BE2C (cell line): ENCODE results near the gene NBPF15. TPM values are rescaled to one million over a fixed set of nuclear protein-coding genes. Genes with fewer than 3 reads are reported as not detected.
"Not testable (repeated sequence)": the region's sequence is repeated elsewhere in the genome, so short reads cannot be mapped to it uniquely, and the experiment has no call there.

Experiments
- DNase-seq: peaks from one replicate; pipeline ENCODE4 v3.0.0-alpha.2; 2020
- H3K27me3 ChIP-seq: fragments of 250-450 bp; sonication (Bioruptor Pico); 2 replicates; pipeline ENCODE4 v1.5.1; 2020; ENCODE audit warnings: mild to moderate bottlenecking
- H3K36me3 ChIP-seq: fragments of 250-450 bp; sonication (Bioruptor Pico); 2 replicates; pipeline ENCODE4 v1.5.1; 2020; ENCODE audit warnings: mild to moderate bottlenecking
- H3K4me1 ChIP-seq: fragments of 250-450 bp; sonication (Bioruptor Pico); 2 replicates; pipeline ENCODE4 v1.5.1; 2020
- H3K4me3 ChIP-seq: 2 replicates; pipeline ENCODE4 v1.5.1; 2011; ENCODE audit warnings: low read depth, low read length
- H3K9me3 ChIP-seq: fragments of 250-450 bp; sonication (Bioruptor Pico); 2 replicates; pipeline ENCODE4 v1.5.1; 2020
- polyA plus RNA-seq: library from polyadenylated mRNA; unstranded; fragments of >200 nt; gene quantifications from one replicate; pipeline ENCODE4 v1.2.1, GENCODE V29; 2012; ENCODE audit warnings: low read depth, missing spikeins; ENCODE audit not compliant: insufficient read length, insufficient read depth

NBPF15 gene, protein sequence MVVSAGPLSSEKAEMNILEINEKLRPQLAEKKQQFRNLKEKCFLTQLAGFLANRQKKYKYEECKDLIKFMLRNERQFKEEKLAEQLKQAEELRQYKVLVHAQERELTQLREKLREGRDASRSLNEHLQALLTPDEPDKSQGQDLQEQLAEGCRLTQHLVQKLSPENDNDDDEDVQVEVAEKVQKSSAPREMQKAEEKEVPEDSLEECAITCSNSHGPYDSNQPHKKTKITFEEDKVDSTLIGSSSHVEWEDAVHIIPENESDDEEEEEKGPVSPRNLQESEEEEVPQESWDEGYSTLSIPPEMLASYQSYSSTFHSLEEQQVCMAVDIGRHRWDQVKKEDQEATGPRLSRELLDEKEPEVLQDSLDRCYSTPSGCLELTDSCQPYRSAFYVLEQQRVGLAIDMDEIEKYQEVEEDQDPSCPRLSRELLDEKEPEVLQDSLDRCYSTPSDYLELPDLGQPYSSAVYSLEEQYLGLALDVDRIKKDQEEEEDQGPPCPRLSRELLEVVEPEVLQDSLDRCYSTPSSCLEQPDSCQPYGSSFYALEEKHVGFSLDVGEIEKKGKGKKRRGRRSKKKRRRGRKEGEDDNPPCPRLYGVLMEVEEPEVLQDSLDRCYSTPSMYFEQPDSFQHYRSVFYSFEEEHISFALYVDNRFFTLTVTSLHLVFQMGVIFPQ
- polyA plus RNA-seq, result 53.6 TPM

DNA sequence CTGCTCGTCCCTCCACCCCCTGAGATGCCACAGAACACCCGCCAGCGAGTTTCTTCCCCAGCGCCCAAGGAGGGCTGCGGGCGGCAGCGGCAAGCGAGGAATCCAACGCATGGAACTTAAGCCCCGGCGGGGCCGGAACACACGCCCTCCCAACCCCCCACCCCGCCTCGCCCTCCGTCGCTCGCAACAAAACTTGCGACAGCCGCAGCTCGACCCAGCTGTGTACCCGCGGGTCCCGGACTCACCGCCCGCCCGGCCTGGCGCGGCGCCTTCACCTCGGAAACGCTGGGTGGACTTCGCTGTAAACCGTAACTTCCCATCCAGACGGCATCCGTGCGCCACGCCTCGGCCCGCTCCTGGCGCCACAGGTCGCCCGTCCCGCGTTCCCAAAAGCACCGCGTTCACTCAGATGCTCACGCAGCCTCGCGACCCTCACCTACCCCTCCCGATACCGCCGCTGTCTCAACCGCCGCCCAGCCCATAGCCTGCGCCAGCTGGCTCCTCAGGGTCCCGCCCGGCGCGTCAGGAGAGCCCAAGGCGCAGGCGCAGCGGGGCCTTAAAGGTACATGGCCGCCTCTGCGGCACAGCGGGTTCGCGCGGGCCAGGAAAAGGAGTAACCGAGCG is at the start of gene NBPF15:
TSS of gene NBPF15 (minus strand) at position 534 of the 624 bp plus-strand sequence. CDS start 21,666 bp downstream, outside the sequence.
- not testable (repeated sequence) for H3K9me3 ChIP-seq, H3K4me1 ChIP-seq, H3K27me3 ChIP-seq, H3K36me3 ChIP-seq
- H3K4me3 ChIP-seq, result peak within 1 kb of the TSS; percentile 60
- peak; percentile 87 for DNase-seq

DNA sequence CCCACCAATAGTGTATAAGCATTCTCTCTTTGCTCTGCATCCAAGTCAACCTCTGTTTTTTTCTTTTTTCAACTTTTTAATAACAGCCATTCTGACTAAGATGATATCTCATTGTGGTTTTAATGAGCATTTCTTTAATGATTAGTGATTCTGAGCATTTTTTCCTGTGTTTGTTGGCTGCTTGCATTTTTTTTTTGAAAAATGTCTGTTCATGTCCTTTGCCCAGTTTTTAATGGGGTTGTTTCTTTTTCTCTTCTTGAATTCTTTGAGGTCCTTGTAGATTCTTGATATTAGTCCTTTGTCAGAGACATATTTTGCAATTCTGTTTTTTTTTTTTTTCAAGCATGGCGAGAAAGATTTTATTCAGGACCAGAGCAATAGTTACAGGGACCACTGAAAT is 35.0 kb upstream of the NBPF15 start:
- not testable (repeated sequence) for H3K27me3 ChIP-seq, H3K4me3 ChIP-seq, H3K9me3 ChIP-seq, H3K36me3 ChIP-seq, H3K4me1 ChIP-seq, DNase-seq

DNA sequence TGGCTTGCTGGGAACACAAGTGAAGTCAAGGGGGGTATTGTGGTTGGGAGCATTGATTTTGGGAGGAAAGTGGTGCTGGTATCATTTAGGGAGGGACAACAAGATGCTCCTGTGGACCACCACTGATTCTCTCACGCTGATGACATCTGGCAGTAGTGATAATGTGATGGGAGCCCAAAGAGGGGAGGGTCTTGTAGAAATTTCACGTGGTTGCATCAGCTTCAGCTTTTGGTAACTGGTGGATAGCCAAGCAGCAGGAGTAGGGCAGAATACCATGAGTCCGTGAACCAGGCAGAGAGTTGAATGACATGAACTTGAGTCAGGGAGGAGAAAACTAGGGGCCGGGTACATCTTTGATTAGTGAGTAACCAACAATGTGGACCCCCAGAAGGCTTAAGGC is 32.7 kb upstream of the NBPF15 start:
- H3K27me3 ChIP-seq, result not testable (repeated sequence)

DNA sequence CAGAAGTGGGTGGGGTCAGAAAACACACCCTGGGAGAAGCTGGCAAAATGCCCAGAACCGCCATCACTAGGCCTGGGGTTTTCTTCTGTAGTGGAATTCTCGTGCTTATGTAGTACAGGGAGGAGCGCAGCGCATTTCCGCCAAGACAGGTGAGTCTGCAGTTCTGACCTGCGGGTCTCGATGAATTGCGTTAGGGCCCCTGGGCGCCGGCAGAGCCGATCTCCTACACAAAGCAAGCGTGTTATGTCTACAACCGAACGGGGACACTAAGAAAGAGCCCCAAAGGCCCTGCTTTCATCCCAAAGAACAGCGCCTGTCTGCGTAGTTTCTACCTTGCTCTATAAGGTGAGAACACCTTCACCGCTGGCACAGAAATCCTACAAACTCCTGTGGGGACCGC is 28.9 kb upstream of the NBPF15 start:
- not testable (repeated sequence) for DNase-seq, H3K27me3 ChIP-seq, H3K9me3 ChIP-seq, H3K36me3 ChIP-seq, H3K4me1 ChIP-seq
- peak overlapping the region; percentile 23; the same call in 1 of the 2 replicates for H3K4me3 ChIP-seq

More for the DNA sequence above, 32.7 kb upstream of the NBPF15 start:
- H3K36me3 ChIP-seq, H3K4me3 ChIP-seq, H3K4me1 ChIP-seq, H3K9me3 ChIP-seq, DNase-seq: not testable (repeated sequence)

DNA sequence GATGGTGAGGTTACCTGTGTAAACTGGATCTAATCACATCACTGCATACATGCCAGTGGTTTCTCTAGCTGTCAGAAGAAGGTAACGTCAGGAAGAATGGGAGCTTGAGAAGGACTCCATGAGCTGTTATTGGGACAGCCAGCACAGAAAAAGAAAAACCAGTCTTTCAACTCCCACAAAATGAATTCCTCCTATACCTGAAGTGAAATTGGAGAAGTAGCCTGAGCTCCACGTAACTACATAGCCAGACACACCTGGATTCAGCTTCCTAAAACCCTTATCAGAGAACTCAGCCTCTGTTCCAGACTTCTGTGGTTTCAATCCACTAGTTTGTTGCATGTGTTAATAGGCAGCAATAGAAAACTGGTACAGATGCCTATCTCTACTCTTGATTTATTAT is 25.5 kb upstream of the NBPF15 start:
- DNase-seq, H3K4me1 ChIP-seq, H3K9me3 ChIP-seq, H3K36me3 ChIP-seq, H3K4me3 ChIP-seq, H3K27me3 ChIP-seq: not testable (repeated sequence)

DNA sequence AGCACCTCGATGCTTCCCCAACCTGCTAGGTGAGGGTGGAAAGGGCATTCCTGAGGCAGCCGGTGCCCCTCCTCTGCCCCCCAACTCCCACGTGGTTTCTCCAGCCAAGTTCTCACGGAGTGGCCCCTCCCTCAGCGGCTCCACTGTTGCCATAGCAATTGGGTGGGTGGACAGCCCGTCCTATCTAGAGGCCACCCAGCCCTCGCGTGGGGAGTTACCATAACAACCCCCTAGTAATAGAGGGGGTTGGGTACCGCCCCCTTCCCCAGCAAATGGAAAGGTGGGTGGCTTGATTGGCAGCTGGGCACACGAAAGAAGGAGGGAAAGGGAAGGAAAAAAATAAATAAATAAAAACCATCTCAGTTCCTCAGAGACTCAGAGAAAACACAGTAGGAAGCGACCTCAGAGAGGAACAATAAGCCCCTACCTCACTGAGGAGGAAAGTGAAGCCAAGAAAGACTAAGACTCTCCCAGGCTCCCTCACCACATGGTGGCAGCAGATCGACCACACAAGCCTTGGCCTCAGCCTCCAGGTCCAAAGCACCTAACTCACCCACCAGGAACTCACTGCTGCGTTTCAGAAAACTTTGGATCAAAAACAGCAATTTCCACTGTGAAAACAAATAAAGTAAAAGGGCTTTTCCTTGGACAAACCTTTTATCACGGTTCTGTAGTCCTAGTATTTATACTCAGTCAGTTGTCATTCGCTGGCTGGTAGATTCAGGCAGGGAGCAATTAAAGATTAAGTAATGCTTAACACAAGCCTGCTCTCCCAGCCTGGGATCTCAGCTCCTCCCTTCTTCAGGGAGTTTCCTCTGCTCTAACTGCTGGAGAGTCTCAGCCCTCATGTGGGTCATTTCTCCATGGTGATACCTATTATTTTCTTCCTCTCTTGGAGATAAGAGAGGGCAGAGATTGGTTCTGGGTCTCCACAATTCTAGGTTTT is 23.9 kb upstream of the NBPF15 start:
- peak; percentile 15 for DNase-seq
- H3K27me3 ChIP-seq, H3K36me3 ChIP-seq, H3K4me1 ChIP-seq, H3K9me3 ChIP-seq: not testable (repeated sequence)
- 0 out of 2 replicates have a peak overlapping the region, but pooled peaks have one; percentile 19 for H3K4me3 ChIP-seq

DNA sequence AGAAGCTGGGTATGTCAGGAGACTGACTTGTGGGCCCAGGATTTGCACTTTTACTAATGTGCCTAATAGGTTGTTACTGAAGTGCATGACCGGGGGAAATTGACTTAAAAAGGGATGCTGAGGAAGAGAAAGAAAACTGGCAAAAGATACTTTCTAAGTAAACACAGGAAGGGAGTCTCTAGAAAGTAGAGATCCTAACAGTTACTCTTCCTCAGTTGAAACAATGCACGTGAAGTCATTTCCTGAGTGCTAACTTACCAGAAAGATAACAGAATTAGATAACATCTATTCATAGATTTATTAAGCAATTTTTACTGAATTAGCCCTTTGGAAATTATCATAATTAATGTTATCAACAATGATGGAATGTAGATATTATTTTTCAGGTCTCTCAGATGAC is 12.4 kb upstream of the NBPF15 start:
- not testable (repeated sequence) for DNase-seq, H3K36me3 ChIP-seq, H3K4me1 ChIP-seq, H3K4me3 ChIP-seq, H3K27me3 ChIP-seq, H3K9me3 ChIP-seq

DNA sequence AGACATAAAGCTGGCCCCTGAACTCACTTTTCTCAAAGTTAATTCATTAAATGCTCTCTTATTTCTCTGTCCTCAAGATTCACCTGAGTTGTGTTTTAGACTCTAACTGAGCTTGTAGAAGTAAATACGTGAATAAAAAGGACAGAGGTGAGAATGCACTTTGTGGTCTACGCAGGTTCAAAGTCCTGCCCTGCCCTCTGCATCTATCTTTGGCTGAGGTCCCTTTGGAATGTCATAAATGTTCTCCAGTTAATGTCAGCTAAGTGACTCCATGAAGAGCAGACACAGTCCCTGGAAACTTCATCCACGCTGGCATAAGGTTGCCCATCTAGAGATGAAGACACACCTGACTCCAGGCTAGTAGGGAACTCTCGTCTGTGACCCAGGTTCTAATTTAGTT is 10.0 kb upstream of the NBPF15 start:
- H3K36me3 ChIP-seq, H3K4me1 ChIP-seq, H3K4me3 ChIP-seq, DNase-seq, H3K9me3 ChIP-seq, H3K27me3 ChIP-seq: not testable (repeated sequence)

DNA sequence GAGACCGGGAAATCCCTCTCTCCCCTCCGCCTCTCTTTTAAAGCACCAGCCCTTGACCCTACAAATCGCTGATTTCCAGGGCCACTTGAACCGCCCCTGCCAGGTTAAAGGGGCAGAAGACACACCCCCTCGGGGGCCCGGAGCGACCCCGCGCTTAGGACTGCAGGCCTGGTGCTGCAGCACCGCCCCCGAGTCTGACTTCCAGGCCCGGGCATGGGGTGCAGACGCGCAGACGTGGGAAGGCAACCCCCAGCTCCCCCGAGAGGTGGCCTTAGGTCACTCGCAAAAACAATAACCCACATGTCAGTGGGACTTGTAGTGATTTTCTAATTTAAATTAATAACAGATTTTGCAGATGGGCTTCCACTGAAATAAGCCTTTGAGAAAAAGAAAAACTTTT is 309 bp upstream of the NBPF15 start:
- H3K4me3 ChIP-seq, result peak overlapping the region; percentile 60; the same call in 1 of the 2 replicates

DNA sequence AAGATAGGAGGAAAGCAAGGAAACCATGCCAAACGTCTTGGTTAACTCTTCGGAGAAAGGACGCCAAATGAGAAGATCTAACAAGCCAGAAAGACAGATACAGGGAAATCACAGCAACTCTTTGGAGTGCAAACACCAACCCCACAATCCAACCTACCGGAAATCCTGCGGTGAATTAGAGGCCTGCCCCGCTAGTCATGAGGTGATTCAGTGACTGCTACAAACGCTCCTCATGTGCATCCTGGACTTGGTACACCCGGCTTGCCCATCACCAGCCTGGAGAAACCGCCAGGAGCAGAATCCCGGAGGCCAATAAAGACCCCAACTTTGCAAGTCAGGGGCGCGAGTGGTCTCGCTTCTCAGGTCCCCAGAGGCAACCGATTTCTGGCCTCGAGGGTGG is 783 bp downstream of the NBPF15 start:
- DNase-seq, result peak; percentile 17

More for the DNA sequence above, 309 bp upstream of the NBPF15 start:
- H3K27me3 ChIP-seq, DNase-seq, H3K9me3 ChIP-seq, H3K36me3 ChIP-seq, H3K4me1 ChIP-seq: not testable (repeated sequence)

DNA sequence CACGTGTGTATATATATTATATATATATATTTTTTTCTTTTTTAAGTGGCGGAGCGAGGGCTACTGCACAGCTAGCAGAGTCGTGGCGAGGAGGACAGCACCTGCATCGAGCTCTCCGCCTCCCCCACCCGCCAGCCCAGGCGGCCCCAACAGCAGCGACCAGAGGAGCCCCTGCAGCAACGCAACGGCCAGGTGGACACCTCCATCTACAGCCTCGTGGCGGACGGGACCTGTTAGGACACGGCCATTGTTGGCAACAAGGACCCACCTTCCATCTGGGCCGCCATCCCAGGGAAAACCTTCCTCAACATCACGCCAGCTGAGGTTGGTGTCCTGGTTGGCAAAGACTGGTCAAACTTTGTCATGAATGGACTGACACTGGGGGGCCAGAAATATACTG is 19.1 kb downstream of the NBPF15 start:
- not testable (repeated sequence) for DNase-seq, H3K36me3 ChIP-seq, H3K27me3 ChIP-seq

More for the DNA sequence above, 783 bp downstream of the NBPF15 start:
- not testable (repeated sequence) for H3K27me3 ChIP-seq, H3K4me1 ChIP-seq, H3K36me3 ChIP-seq, H3K9me3 ChIP-seq
- H3K4me3 ChIP-seq, result peak overlapping the region; percentile 60

DNA sequence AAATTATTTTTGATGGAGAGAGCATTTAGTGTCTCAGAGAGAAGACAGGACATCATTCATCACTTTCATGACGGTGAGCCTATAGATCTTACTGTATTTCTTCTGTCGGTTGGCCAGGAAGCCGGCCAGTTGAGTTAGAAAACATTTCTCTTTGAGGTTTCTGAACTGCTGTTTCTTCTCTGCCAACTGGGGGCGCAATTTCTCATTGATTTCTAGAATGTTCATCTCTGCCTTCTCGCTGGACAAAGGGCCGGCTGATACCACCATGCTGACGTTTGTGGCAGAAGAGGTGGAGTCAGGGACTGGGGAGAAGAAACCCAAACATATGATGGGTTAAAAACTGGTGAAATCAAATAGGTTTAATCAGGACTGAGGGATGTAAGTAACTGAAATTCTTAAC is 21.7 kb downstream of the NBPF15 start:
- not testable (repeated sequence) for H3K9me3 ChIP-seq, H3K36me3 ChIP-seq, H3K4me1 ChIP-seq, H3K4me3 ChIP-seq, H3K27me3 ChIP-seq
- DNase-seq, result peak; percentile 17

More for the DNA sequence above, 19.1 kb downstream of the NBPF15 start:
- H3K9me3 ChIP-seq, H3K4me3 ChIP-seq, H3K4me1 ChIP-seq: not testable (repeated sequence)

DNA sequence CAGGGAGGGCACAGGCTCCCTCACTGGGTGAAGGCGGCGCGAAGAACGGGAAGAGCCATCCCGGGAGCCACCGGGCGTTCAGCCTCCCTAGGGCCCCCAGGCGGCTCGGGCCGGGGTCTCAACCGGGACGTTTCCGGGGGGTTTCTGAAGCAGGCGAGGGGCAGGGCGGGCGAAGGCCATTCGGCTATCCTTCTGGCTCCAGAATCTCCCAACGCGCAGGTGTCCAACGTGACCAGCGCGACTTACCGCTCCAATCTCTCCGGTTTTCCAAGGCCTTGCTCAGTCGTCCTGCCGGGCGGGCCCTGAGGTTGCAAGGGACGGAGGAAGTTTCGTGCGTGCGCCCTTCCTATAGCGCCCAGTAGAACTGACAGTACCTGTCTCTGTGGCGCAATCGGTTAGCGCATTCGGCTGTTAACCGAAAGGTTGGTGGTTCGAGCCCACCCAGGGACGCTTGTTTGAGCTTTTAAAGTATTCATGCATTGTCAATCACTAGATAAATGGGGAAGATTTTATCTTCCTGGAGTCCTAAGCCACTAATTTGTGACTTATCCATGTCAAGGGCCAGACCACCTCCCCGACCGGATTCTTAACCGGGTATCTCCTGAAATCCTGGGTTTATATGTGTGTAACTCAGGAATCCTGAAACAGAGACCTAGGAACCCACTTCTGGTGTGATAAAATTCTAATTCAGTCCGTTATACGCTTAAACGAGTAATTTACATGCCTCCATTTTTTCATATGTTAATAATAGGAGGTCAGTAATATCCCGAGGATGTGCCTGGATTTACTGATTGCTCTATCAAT is 42.4 kb downstream of the NBPF15 start:
- not testable (repeated sequence) for H3K36me3 ChIP-seq, H3K27me3 ChIP-seq, H3K4me1 ChIP-seq, H3K9me3 ChIP-seq
- peak overlapping the region; percentile 61 for H3K4me3 ChIP-seq
- DNase-seq, result peak; percentile 82

DNA sequence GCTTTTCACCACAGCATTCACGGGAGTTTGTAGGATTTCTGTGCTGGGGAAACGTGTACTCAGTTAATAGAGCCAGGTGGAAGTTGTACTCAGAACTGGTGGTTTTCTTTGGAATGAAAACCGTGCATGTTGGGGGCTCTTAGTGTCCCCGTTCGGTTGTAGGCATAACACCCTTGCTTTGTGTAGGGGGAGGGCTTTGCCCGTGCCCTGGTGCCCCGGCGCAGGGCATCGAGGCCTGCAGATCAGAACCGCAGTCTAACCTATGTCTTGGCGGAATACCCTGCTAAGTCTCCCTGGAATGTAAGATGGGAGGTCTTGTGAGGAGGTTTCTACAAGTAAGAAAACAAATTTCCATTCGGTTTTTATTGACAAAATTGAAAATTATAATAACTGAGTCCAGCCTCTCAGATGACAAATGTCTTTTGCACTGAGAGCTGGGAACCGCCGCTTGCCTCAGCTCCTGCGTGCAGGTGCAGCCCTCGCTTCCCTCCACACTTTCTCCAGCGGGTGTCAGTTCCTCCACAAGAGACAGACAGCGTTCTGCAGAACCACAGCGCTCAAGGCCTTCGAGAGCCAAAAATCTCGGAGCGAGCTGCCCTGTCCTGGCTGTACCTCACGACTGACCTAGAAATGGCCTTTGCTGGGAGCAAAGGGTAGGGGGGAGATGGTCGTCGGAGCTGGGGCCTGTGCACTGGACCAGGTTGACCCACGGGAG is 47.9 kb downstream of the NBPF15 start:
- peak overlapping the region; percentile 63 for H3K4me3 ChIP-seq
- not testable (repeated sequence) for H3K27me3 ChIP-seq, H3K36me3 ChIP-seq, H3K9me3 ChIP-seq, DNase-seq, H3K4me1 ChIP-seq
